Ishikawa (cell line): ENCODE data around the gene CSNK2B.

Experiments used
- CEBPB ChIP-seq: IDR thresholded peaks from 2 replicates; pipeline ENCODE4 v1.6.1; 2012
- CREB1 ChIP-seq: IDR thresholded peaks from 2 replicates; pipeline ENCODE4 v1.6.1; 2012; ENCODE audit warnings: low read depth
- EGR1 ChIP-seq: IDR thresholded peaks from 2 replicates; pipeline ENCODE4 v1.6.1; 2012
- EP300 ChIP-seq: IDR thresholded peaks from 2 replicates; pipeline ENCODE4 v1.6.1; 2012; ENCODE audit warnings: borderline replicate concordance
- RAD21 ChIP-seq: IDR thresholded peaks from 2 replicates; pipeline ENCODE4 v1.6.1; 2012; ENCODE audit warnings: low read depth
- REST ChIP-seq: IDR thresholded peaks from 2 replicates; pipeline ENCODE4 v1.6.1; 2012; ENCODE audit warnings: low read depth, mild to moderate bottlenecking
- TAF1 ChIP-seq: IDR thresholded peaks from 2 replicates; pipeline ENCODE4 v1.6.1; 2012; ENCODE audit warnings: low read depth, mild to moderate bottlenecking
- USF1 ChIP-seq: IDR thresholded peaks from 2 replicates; pipeline ENCODE4 v1.6.1; 2012
- TF ChIP-seq, protein P1 (sequence below): IDR thresholded peaks from 2 replicates; pipeline ENCODE4 v1.6.1; 2012

GRCh38 chr6:31692353-31692752, 26.5 kb downstream of the CSNK2B start:
- TF ChIP-seq, protein P1, sequence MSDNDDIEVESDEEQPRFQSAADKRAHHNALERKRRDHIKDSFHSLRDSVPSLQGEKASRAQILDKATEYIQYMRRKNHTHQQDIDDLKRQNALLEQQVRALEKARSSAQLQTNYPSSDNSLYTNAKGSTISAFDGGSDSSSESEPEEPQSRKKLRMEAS = no peak
- no peak for TF ChIP-seq USF1
- no peak for TF ChIP-seq CEBPB
- no peak for TF ChIP-seq REST
- TF ChIP-seq TAF1 = no peak
- TF ChIP-seq EP300 = no peak
- TF ChIP-seq CREB1 = no peak
- TF ChIP-seq RAD21 = no peak
- TF ChIP-seq EGR1 = no peak
